WTC11 (cell line): Measurements from ENCODE around the gene PEBP1. TPM values are rescaled to one million over a fixed set of nuclear protein-coding genes. Genes with fewer than 3 reads are reported as not detected.

Source experiments
- ATAC-seq: fragments of 200-7000 bp; cut with Tn5 transposase; 2 replicates; pipeline ENCODE4 v1.10.0; 2021; ENCODE audit warnings: mild to moderate bottlenecking, moderate library complexity
- CTCF ChIA-PET: fragments of 300-600 bp; sonication (Branson Sonifier 250); formaldehyde crosslinking; loops from one replicate; lab custom pipeline; 2021; ENCODE audit warnings: antibody characterized with exemption; lab: Charles Lee
- POLR2A ChIA-PET: fragments of 350-600 bp; sonication (Branson Sonifier 250); formaldehyde crosslinking; loops from one replicate; lab custom pipeline; 2021; ENCODE audit warnings: antibody characterized with exemption; lab: Charles Lee
- DNase-seq: peaks from one replicate; pipeline ENCODE4 v3.0.0; 2021; ENCODE audit warnings: low spot score
- H3K27ac Mint-ChIP-seq: 2 replicates; pipeline ENCODE4 v1.8.0; 2021; ENCODE audit warnings: mixed read lengths
- H3K27me3 Mint-ChIP-seq: 2 replicates; pipeline ENCODE4 v1.8.0; 2021; ENCODE audit warnings: low read depth, mild to moderate bottlenecking, moderate library complexity, mixed read lengths
- H3K36me3 Mint-ChIP-seq: 2 replicates; pipeline ENCODE4 v1.8.0; 2021; ENCODE audit warnings: mixed read lengths
- H3K4me1 Mint-ChIP-seq: 2 replicates; pipeline ENCODE4 v1.8.0; 2022; ENCODE audit warnings: mixed read lengths
- H3K4me3 Mint-ChIP-seq: 2 replicates; pipeline ENCODE4 v1.8.0; 2021; ENCODE audit warnings: mild to moderate bottlenecking, moderate library complexity, mixed read lengths
- H3K9me3 Mint-ChIP-seq: 2 replicates; pipeline ENCODE4 v1.8.0; 2021; ENCODE audit warnings: mixed read lengths
- CREB1 ChIP-seq: sonication (generic); formaldehyde crosslinking; IDR thresholded peaks from 2 replicates; pipeline ENCODE4 v1.8.0; 2023; ENCODE audit warnings: mild to moderate bottlenecking, missing genetic modification reagents
- CREM ChIP-seq: sonication (generic); formaldehyde crosslinking; IDR thresholded peaks from 2 replicates; pipeline ENCODE4 v1.8.1; 2022; ENCODE audit warnings: mild to moderate bottlenecking, missing genetic modification reagents, moderate library complexity
- ELF4 ChIP-seq: sonication (generic); formaldehyde crosslinking; IDR thresholded peaks from 2 replicates; pipeline ENCODE4 v1.8.1; 2022; ENCODE audit warnings: low read depth, mild to moderate bottlenecking, moderate library complexity, missing genetic modification reagents
- EMX1 ChIP-seq: fragments of 250-450 bp; sonication (Bioruptor Pico); IDR thresholded peaks from 2 replicates; pipeline ENCODE4 v1.8.0; 2021; ENCODE audit warnings: mild to moderate bottlenecking
- ETV6 ChIP-seq: sonication (generic); formaldehyde crosslinking; IDR thresholded peaks from 2 replicates; pipeline ENCODE4 v1.8.1; 2022; ENCODE audit warnings: mild to moderate bottlenecking, missing genetic modification reagents
- FOXK1 ChIP-seq: sonication (generic); formaldehyde crosslinking; IDR thresholded peaks from 2 replicates; pipeline ENCODE4 v1.8.0; 2022; ENCODE audit warnings: mild to moderate bottlenecking, moderate library complexity, missing genetic modification reagents
- GABPB1 ChIP-seq: sonication (generic); formaldehyde crosslinking; IDR thresholded peaks from 2 replicates; pipeline ENCODE4 v1.8.1; 2023; ENCODE audit warnings: mild to moderate bottlenecking, missing genetic modification reagents
- HMGA2 ChIP-seq: fragments of 250-450 bp; sonication (Bioruptor Pico); IDR thresholded peaks from 2 replicates; pipeline ENCODE4 v1.4.0; 2021; ENCODE audit warnings: mild to moderate bottlenecking, moderate library complexity
- IRF2 ChIP-seq: sonication (generic); formaldehyde crosslinking; IDR thresholded peaks from 2 replicates; pipeline ENCODE4 v1.8.0; 2022; ENCODE audit warnings: low read depth, missing genetic modification reagents, borderline replicate concordance
- KAT7 ChIP-seq: sonication (generic); formaldehyde crosslinking; IDR thresholded peaks from 2 replicates; pipeline ENCODE4 v1.8.1; 2023; ENCODE audit warnings: missing genetic modification reagents, mild to moderate bottlenecking, borderline replicate concordance
- MXD4 ChIP-seq: fragments of 250-450 bp; sonication (Bioruptor Pico); IDR thresholded peaks from 2 replicates; pipeline ENCODE4 v1.8.0; 2021; ENCODE audit warnings: mild to moderate bottlenecking, moderate library complexity, borderline replicate concordance
- NFE2L1 ChIP-seq: sonication (generic); formaldehyde crosslinking; IDR thresholded peaks from 2 replicates; pipeline ENCODE4 v1.8.1; 2023; ENCODE audit warnings: missing genetic modification reagents
- NR3C1 ChIP-seq: sonication (generic); formaldehyde crosslinking; conservative IDR thresholded peaks from 2 replicates; pipeline ENCODE4 v1.8.1; 2023; ENCODE audit warnings: low read depth, mild to moderate bottlenecking, missing genetic modification reagents
- RELA ChIP-seq: sonication (generic); formaldehyde crosslinking; IDR thresholded peaks from 2 replicates; pipeline ENCODE4 v1.8.1; 2022; ENCODE audit warnings: missing genetic modification reagents, mild to moderate bottlenecking, borderline replicate concordance
- RORB ChIP-seq: fragments of 250-450 bp; sonication (Bioruptor Pico); IDR thresholded peaks from 2 replicates; pipeline ENCODE4 v1.9.0; 2021; ENCODE audit warnings: mild to moderate bottlenecking
- SMAD4 ChIP-seq: sonication (generic); formaldehyde crosslinking; IDR thresholded peaks from 2 replicates; pipeline ENCODE4 v1.8.0; 2022; ENCODE audit warnings: mild to moderate bottlenecking, missing genetic modification reagents
- SOX15 ChIP-seq: fragments of 250-450 bp; sonication (Bioruptor Pico); IDR thresholded peaks from 2 replicates; pipeline ENCODE4 v1.9.0; 2021; ENCODE audit warnings: mild to moderate bottlenecking
- TCF7 ChIP-seq: sonication (generic); formaldehyde crosslinking; IDR thresholded peaks from 2 replicates; pipeline ENCODE4 v1.8.0; 2022; ENCODE audit warnings: mild to moderate bottlenecking, low read depth, missing genetic modification reagents, moderate library complexity
- ZNF396 ChIP-seq: fragments of 250-450 bp; sonication (Bioruptor Pico); IDR thresholded peaks from 2 replicates; pipeline ENCODE4 v1.8.0; 2021; ENCODE audit warnings: mild to moderate bottlenecking, moderate library complexity, borderline replicate concordance
- total RNA-seq: library from RNA; stranded (reverse); gene quantifications from 3 replicates; pipeline ENCODE4 v1.2.3, GENCODE V29; 2021
- TF ChIP-seq, protein P1 (sequence below): sonication (generic); formaldehyde crosslinking; conservative IDR thresholded peaks from 2 replicates; pipeline ENCODE4 v1.8.1; 2023; ENCODE audit warnings: mild to moderate bottlenecking, low read depth, missing genetic modification reagents, moderate library complexity
- TF ChIP-seq, protein P2 (sequence below): sonication (generic); formaldehyde crosslinking; IDR thresholded peaks from 2 replicates; pipeline ENCODE4 v1.8.0; 2022; ENCODE audit warnings: mild to moderate bottlenecking, missing genetic modification reagents
- TF ChIP-seq, protein P3 (sequence below): sonication (generic); formaldehyde crosslinking; IDR thresholded peaks from 2 replicates; pipeline ENCODE4 v1.8.1; 2023; ENCODE audit warnings: mild to moderate bottlenecking, missing genetic modification reagents, borderline replicate concordance
- TF ChIP-seq, protein P4 (sequence below): sonication (generic); formaldehyde crosslinking; IDR thresholded peaks from 2 replicates; pipeline ENCODE4 v1.8.0; 2023; ENCODE audit warnings: missing genetic modification reagents
- TF ChIP-seq, protein P5 (sequence below): sonication (generic); formaldehyde crosslinking; IDR thresholded peaks from 2 replicates; pipeline ENCODE4 v1.8.0; 2022; ENCODE audit warnings: mild to moderate bottlenecking, missing genetic modification reagents
- TF ChIP-seq, protein P6 (sequence below): fragments of 250-450 bp; sonication (Bioruptor Pico); IDR thresholded peaks from 2 replicates; pipeline ENCODE4 v1.9.0; 2021; ENCODE audit warnings: mild to moderate bottlenecking

PEBP1 gene
- total RNA-seq, 1 experiment from 2014 or later, result 363 TPM

DNA sequence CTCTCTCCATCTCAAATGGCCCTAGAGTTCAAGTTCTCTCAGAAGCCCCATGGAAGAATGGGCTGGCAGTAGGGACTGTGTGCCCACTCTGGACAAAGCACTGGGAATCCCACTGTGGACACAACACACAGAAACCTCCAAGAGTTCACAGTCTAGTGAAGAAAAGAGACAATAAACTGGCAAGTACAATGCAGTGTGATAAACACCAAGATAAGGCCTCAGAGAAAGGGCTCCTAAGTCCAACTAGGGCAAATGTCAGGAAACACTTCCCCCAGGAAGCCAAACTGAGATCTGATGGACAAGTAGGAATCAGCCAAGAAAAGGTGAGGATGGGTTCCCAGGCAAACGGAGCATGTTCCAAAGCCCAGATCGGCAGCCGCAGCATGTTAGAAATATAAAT is 37.5 kb upstream of the PEBP1 start (continued):
- TF ChIP-seq, protein P1, sequence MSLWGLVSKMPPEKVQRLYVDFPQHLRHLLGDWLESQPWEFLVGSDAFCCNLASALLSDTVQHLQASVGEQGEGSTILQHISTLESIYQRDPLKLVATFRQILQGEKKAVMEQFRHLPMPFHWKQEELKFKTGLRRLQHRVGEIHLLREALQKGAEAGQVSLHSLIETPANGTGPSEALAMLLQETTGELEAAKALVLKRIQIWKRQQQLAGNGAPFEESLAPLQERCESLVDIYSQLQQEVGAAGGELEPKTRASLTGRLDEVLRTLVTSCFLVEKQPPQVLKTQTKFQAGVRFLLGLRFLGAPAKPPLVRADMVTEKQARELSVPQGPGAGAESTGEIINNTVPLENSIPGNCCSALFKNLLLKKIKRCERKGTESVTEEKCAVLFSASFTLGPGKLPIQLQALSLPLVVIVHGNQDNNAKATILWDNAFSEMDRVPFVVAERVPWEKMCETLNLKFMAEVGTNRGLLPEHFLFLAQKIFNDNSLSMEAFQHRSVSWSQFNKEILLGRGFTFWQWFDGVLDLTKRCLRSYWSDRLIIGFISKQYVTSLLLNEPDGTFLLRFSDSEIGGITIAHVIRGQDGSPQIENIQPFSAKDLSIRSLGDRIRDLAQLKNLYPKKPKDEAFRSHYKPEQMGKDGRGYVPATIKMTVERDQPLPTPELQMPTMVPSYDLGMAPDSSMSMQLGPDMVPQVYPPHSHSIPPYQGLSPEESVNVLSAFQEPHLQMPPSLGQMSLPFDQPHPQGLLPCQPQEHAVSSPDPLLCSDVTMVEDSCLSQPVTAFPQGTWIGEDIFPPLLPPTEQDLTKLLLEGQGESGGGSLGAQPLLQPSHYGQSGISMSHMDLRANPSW (CRISPR knock-in tag), result no peak
- TF ChIP-seq CREB1 (CRISPR knock-in tag) (no peak), FOXK1 (CRISPR knock-in tag) (no peak), GABPB1 (CRISPR knock-in tag) (no peak), IRF2 (CRISPR knock-in tag) (no peak), EMX1 (CRISPR knock-in tag) (no peak), ELF4 (CRISPR knock-in tag) (no peak)
- TF ChIP-seq, protein P2, sequence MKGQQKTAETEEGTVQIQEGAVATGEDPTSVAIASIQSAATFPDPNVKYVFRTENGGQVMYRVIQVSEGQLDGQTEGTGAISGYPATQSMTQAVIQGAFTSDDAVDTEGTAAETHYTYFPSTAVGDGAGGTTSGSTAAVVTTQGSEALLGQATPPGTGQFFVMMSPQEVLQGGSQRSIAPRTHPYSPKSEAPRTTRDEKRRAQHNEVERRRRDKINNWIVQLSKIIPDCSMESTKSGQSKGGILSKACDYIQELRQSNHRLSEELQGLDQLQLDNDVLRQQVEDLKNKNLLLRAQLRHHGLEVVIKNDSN (CRISPR knock-in tag), result no peak

DNA sequence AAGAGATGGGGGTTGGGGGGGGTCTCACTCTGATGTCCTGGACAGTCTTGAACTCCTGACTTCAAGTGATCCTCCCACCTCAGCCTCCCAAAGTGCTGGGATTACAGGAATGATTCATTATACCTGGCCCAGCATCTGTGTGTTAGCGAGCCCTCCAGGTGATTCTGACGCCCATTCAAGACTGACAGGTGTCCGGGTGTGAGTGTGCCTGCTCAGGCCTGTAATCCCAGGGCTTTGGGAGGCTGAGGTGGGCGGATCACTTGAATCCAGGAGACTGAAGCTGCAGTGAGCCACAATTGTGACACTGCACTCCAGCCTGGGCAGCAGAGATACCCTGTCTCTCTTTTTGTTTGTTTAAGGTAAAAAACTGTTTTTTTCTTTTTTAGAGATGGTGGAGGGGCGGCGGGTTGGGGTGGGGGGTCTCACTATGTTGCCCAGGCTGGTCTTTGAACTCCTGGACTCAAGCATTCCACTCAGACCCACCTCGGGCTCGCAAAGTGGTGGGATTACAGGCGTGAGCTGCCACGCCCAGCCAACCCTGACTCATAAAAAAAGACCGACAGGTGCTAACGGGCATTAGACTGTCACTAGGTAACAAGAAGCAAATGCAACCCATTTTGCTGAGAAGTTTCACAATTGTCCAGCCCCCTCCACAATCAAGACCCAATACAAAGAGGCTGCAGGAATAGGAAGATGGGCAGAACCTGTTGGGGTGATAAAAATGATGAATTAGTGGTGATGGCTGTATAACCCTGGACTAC is 36.8 kb upstream of the PEBP1 start:
- H3K4me1 Mint-ChIP-seq, result peaks cover 28% of the 10 kb centered on the region
- H3K4me3 Mint-ChIP-seq, result no peak overlapping the region
- H3K27me3 Mint-ChIP-seq, result no peaks in the 10 kb centered on the region
- POLR2A ChIA-PET, result no interaction called here
- no peak overlapping the region for H3K27ac Mint-ChIP-seq
- H3K9me3 Mint-ChIP-seq, result no peaks in the 10 kb centered on the region
- TF ChIP-seq KAT7 (CRISPR knock-in tag) (no peak), CREB1 (CRISPR knock-in tag) (no peak), RELA (CRISPR knock-in tag) (no peak), MXD4 (CRISPR knock-in tag) (no peak), ETV6 (CRISPR knock-in tag) (no peak), SOX15 (CRISPR knock-in tag) (no peak), NFE2L1 (CRISPR knock-in tag) (no peak), CREM (CRISPR knock-in tag) (no peak), TCF7 (CRISPR knock-in tag) (no peak), NR3C1 (CRISPR knock-in tag) (no peak), FOXK1 (CRISPR knock-in tag) (no peak), SMAD4 (CRISPR knock-in tag) (no peak), HMGA2 (CRISPR knock-in tag) (no peak), RORB (CRISPR knock-in tag) (no peak), ZNF396 (CRISPR knock-in tag) (no peak)
- TF ChIP-seq, protein P3, sequence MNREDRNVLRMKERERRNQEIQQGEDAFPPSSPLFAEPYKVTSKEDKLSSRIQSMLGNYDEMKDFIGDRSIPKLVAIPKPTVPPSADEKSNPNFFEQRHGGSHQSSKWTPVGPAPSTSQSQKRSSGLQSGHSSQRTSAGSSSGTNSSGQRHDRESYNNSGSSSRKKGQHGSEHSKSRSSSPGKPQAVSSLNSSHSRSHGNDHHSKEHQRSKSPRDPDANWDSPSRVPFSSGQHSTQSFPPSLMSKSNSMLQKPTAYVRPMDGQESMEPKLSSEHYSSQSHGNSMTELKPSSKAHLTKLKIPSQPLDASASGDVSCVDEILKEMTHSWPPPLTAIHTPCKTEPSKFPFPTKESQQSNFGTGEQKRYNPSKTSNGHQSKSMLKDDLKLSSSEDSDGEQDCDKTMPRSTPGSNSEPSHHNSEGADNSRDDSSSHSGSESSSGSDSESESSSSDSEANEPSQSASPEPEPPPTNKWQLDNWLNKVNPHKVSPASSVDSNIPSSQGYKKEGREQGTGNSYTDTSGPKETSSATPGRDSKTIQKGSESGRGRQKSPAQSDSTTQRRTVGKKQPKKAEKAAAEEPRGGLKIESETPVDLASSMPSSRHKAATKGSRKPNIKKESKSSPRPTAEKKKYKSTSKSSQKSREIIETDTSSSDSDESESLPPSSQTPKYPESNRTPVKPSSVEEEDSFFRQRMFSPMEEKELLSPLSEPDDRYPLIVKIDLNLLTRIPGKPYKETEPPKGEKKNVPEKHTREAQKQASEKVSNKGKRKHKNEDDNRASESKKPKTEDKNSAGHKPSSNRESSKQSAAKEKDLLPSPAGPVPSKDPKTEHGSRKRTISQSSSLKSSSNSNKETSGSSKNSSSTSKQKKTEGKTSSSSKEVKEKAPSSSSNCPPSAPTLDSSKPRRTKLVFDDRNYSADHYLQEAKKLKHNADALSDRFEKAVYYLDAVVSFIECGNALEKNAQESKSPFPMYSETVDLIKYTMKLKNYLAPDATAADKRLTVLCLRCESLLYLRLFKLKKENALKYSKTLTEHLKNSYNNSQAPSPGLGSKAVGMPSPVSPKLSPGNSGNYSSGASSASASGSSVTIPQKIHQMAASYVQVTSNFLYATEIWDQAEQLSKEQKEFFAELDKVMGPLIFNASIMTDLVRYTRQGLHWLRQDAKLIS (CRISPR knock-in tag), result no peak
- TF ChIP-seq, protein P4, sequence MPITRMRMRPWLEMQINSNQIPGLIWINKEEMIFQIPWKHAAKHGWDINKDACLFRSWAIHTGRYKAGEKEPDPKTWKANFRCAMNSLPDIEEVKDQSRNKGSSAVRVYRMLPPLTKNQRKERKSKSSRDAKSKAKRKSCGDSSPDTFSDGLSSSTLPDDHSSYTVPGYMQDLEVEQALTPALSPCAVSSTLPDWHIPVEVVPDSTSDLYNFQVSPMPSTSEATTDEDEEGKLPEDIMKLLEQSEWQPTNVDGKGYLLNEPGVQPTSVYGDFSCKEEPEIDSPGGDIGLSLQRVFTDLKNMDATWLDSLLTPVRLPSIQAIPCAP (CRISPR knock-in tag), result no peak
- TF ChIP-seq, protein P5, sequence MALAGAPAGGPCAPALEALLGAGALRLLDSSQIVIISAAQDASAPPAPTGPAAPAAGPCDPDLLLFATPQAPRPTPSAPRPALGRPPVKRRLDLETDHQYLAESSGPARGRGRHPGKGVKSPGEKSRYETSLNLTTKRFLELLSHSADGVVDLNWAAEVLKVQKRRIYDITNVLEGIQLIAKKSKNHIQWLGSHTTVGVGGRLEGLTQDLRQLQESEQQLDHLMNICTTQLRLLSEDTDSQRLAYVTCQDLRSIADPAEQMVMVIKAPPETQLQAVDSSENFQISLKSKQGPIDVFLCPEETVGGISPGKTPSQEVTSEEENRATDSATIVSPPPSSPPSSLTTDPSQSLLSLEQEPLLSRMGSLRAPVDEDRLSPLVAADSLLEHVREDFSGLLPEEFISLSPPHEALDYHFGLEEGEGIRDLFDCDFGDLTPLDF (CRISPR knock-in tag), result no peak
- TF ChIP-seq, protein P6, sequence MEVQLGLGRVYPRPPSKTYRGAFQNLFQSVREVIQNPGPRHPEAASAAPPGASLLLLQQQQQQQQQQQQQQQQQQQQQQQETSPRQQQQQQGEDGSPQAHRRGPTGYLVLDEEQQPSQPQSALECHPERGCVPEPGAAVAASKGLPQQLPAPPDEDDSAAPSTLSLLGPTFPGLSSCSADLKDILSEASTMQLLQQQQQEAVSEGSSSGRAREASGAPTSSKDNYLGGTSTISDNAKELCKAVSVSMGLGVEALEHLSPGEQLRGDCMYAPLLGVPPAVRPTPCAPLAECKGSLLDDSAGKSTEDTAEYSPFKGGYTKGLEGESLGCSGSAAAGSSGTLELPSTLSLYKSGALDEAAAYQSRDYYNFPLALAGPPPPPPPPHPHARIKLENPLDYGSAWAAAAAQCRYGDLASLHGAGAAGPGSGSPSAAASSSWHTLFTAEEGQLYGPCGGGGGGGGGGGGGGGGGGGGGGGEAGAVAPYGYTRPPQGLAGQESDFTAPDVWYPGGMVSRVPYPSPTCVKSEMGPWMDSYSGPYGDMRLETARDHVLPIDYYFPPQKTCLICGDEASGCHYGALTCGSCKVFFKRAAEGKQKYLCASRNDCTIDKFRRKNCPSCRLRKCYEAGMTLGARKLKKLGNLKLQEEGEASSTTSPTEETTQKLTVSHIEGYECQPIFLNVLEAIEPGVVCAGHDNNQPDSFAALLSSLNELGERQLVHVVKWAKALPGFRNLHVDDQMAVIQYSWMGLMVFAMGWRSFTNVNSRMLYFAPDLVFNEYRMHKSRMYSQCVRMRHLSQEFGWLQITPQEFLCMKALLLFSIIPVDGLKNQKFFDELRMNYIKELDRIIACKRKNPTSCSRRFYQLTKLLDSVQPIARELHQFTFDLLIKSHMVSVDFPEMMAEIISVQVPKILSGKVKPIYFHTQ (CRISPR knock-in tag), result no peak
- DNase-seq (no peak), ATAC-seq (no peak)
- H3K36me3 Mint-ChIP-seq, result peaks cover 27% of the 10 kb centered on the region
- CTCF ChIA-PET, result no interaction called here
